NT2/D1 (cell line): ENCODE results near the gene UMAD1.
A peak's percentile ranks its signal among the peaks of the same experiment; 100 is the strongest.

Experiments
- DNase-seq: peaks from one replicate; pipeline ENCODE4 v3.0.0-alpha.2; 2011; ENCODE audit warnings: low read depth, low spot score
- H3K27me3 ChIP-seq: 2 replicates; pipeline ENCODE4 v1.6.0; 2011; ENCODE audit warnings: mild to moderate bottlenecking; ENCODE audit not compliant: insufficient read length, insufficient read depth
- H3K36me3 ChIP-seq: 2 replicates; pipeline ENCODE4 v1.6.1; 2011; ENCODE audit warnings: mild to moderate bottlenecking, low read length, mixed read lengths; ENCODE audit not compliant: insufficient read depth, insufficient read length
- H3K4me1 ChIP-seq: 2 replicates; pipeline ENCODE4 v1.5.1; 2011; ENCODE audit not compliant: insufficient read depth, insufficient read length
- H3K4me3 ChIP-seq: 2 replicates; pipeline ENCODE4 v1.5.1; 2011; ENCODE audit warnings: low read depth; ENCODE audit not compliant: insufficient read length
- H3K9ac ChIP-seq: 2 replicates; pipeline ENCODE4 v1.6.0; 2011; ENCODE audit warnings: low read depth; ENCODE audit not compliant: insufficient read length
- H3K9me3 ChIP-seq: 2 replicates; pipeline ENCODE4 v1.5.1; 2011; ENCODE audit warnings: mild to moderate bottlenecking, low read length; ENCODE audit not compliant: insufficient read depth
- SUZ12 ChIP-seq: IDR thresholded peaks from 2 replicates; pipeline ENCODE4 v1.6.1; 2011; ENCODE audit not compliant: insufficient read length, insufficient read depth; ENCODE audit errors: extremely low read depth
- YY1 ChIP-seq: IDR thresholded peaks from 2 replicates; pipeline ENCODE4 v1.6.1; 2011; ENCODE audit not compliant: insufficient read length, insufficient read depth
- ZNF274 ChIP-seq: IDR thresholded peaks from 2 replicates; pipeline ENCODE4 v1.6.1; 2011; ENCODE audit warnings: mild to moderate bottlenecking, low read depth, low read length

UMAD1 gene

GRCh38 chr7:7640221-7641128, at the start of gene UMAD1:
TSS of gene UMAD1 (plus strand) at chr7:7640752. CDS start at chr7:7673372, 32,620 bp downstream.
- Histone ChIP-seq H3K4me3 (peak within 1 kb of the TSS; percentile 84), H3K36me3 (peaks cover 32% of the 10 kb centered on the region), H3K4me1 (no peaks in the 10 kb centered on the region), H3K9me3 (no peaks in the 10 kb centered on the region), H3K9ac (peak within 1 kb of the TSS; percentile 91), H3K27me3 (no peaks in the 10 kb centered on the region)
- TF ChIP-seq SUZ12 (no peak), YY1 (peak; percentile 30)
- peak; percentile 99 for DNase-seq

GRCh38 chr7:7595451-7595850, 45.1 kb upstream of the UMAD1 start:
- H3K9me3 ChIP-seq = peaks cover 7% of the 10 kb centered on the region; the same call in 1 of the 2 replicates
- H3K4me1 ChIP-seq = no peaks in the 10 kb centered on the region
- TF ChIP-seq YY1 (no peak), SUZ12 (no peak), ZNF274 (no peak)
- no peak overlapping the region for H3K4me3 ChIP-seq
- H3K27me3 ChIP-seq = no peaks in the 10 kb centered on the region
- no peak for DNase-seq
- H3K36me3 ChIP-seq = peaks cover 67% of the 10 kb centered on the region
- no peak overlapping the region for H3K9ac ChIP-seq

GRCh38 chr7:7596176-7596575, 44.4 kb upstream of the UMAD1 start:
- DNase-seq = no peak
- peaks cover 60% of the 10 kb centered on the region for H3K36me3 ChIP-seq
- H3K9ac ChIP-seq = no peak overlapping the region
- H3K4me1 ChIP-seq = no peaks in the 10 kb centered on the region
- no peaks in the 10 kb centered on the region for H3K27me3 ChIP-seq
- TF ChIP-seq SUZ12 = no peak
- TF ChIP-seq ZNF274 = no peak
- TF ChIP-seq YY1 = no peak
- peaks cover 7% of the 10 kb centered on the region; the same call in 1 of the 2 replicates for H3K9me3 ChIP-seq
- H3K4me3 ChIP-seq = no peak overlapping the region

GRCh38 chr7:7607010-7607409, 33.5 kb upstream of the UMAD1 start:
- TF ChIP-seq YY1 (no peak), ZNF274 (no peak), SUZ12 (no peak)
- no peaks in the 10 kb centered on the region for H3K27me3 ChIP-seq
- H3K4me1 ChIP-seq = no peaks in the 10 kb centered on the region
- no peak overlapping the region for H3K9ac ChIP-seq
- no peaks in the 10 kb centered on the region for H3K9me3 ChIP-seq
- no peak overlapping the region for H3K4me3 ChIP-seq
- H3K36me3 ChIP-seq = peaks cover 29% of the 10 kb centered on the region
- DNase-seq = no peak

GRCh38 chr7:7609330-7609729, 31.2 kb upstream of the UMAD1 start:
- no peak for DNase-seq
- H3K4me3 ChIP-seq = no peak overlapping the region
- H3K36me3 ChIP-seq = peaks cover 29% of the 10 kb centered on the region
- TF ChIP-seq YY1 (no peak), ZNF274 (no peak), SUZ12 (no peak)
- H3K9me3 ChIP-seq = no peaks in the 10 kb centered on the region
- H3K4me1 ChIP-seq = no peaks in the 10 kb centered on the region
- no peaks in the 10 kb centered on the region for H3K27me3 ChIP-seq
- no peak overlapping the region for H3K9ac ChIP-seq

GRCh38 chr7:7612519-7612918, 28.0 kb upstream of the UMAD1 start:
- TF ChIP-seq YY1 (no peak), ZNF274 (no peak), SUZ12 (no peak)
- H3K9me3 ChIP-seq = no peaks in the 10 kb centered on the region
- DNase-seq = no peak
- H3K36me3 ChIP-seq = peaks cover 9% of the 10 kb centered on the region
- no peak overlapping the region for H3K9ac ChIP-seq
- H3K4me1 ChIP-seq = no peaks in the 10 kb centered on the region
- H3K27me3 ChIP-seq = no peaks in the 10 kb centered on the region
- no peak overlapping the region for H3K4me3 ChIP-seq

- Histone ChIP-seq H3K4me1 (no peaks in the 10 kb centered on the region), H3K9me3 (no peaks in the 10 kb centered on the region), H3K27me3 (no peaks in the 10 kb centered on the region), H3K9ac (no peak overlapping the region), H3K4me3 (no peak overlapping the region), H3K36me3 (peaks cover 5% of the 10 kb centered on the region)
- TF ChIP-seq ZNF274 = no peak
- TF ChIP-seq SUZ12 = no peak
- no peak for TF ChIP-seq YY1
- no peak for DNase-seq
Observed at GRCh38 chr7:7613210-7613609, 27.3 kb upstream of the UMAD1 start.

GRCh38 chr7:7614018-7614741, 26.4 kb upstream of the UMAD1 start:
- Histone ChIP-seq H3K36me3 (peaks cover 3% of the 10 kb centered on the region), H3K4me3 (no peak overlapping the region), H3K4me1 (no peaks in the 10 kb centered on the region), H3K9ac (no peak overlapping the region), H3K27me3 (no peaks in the 10 kb centered on the region), H3K9me3 (no peaks in the 10 kb centered on the region)
- DNase-seq = no peak
- TF ChIP-seq ZNF274 = no peak
- TF ChIP-seq SUZ12 = no peak
- no peak for TF ChIP-seq YY1
